BLaER1 treated with 17β-estradiol and CSF1 and Interleukin-3, amounts not matched to agents 10 nM and 100 nM (cell line): ENCODE data around the gene UXS1.
A peak's percentile ranks its signal among the peaks of the same experiment; 100 is the strongest.

Experiments
- H3K27ac ChIP-seq, 11 experiments: shearing (Covaris generic); formaldehyde crosslinking; 2 replicates each; pipeline ENCODE4 v1.8.1; 2022
- H3K27me3 ChIP-seq, 11 experiments: shearing (Covaris generic); formaldehyde crosslinking; 2 replicates each; pipeline ENCODE4 v1.8.1; 2022
- H3K36me3 ChIP-seq, 11 experiments: shearing (Covaris generic); formaldehyde crosslinking; 2 replicates each; pipeline ENCODE4 v1.8.1; 2022
- H3K4me1 ChIP-seq, 10 experiments: shearing (Covaris generic); formaldehyde crosslinking; 2 replicates each; pipeline ENCODE4 v1.8.1; 2022
- H3K4me2 ChIP-seq, 11 experiments: shearing (Covaris generic); formaldehyde crosslinking; 2 replicates each; pipeline ENCODE4 v1.8.1; 2022
- H3K4me3 ChIP-seq, 10 experiments: shearing (Covaris generic); formaldehyde crosslinking; 2 replicates each; pipeline ENCODE4 v1.8.1; 2022
- H3K9ac ChIP-seq, 11 experiments: shearing (Covaris generic); formaldehyde crosslinking; 2 replicates each; pipeline ENCODE4 v1.8.1; 2022
- H3K9me3 ChIP-seq, 11 experiments: shearing (Covaris generic); formaldehyde crosslinking; replicated peaks in 1 of 11; 2 replicates each; pipeline ENCODE4 v1.8.1; 2022
- H4K20me1 ChIP-seq, 11 experiments: shearing (Covaris generic); formaldehyde crosslinking; 2 replicates each; pipeline ENCODE4 v1.8.1; 2022
- Cebpa-rat ChIP-seq, 11 experiments: shearing (Covaris generic); IDR thresholded peaks; 2 replicates each; pipeline ENCODE4 v1.8.1; 2022

The UXS1 gene

GRCh38 chr2:106122157-106122556, 71.9 kb downstream of the UXS1 start:
- peaks cover 82 to 100% (median 98%) of the 10 kb centered on the region in 11 experiments for H3K36me3 ChIP-seq
- TF ChIP-seq Cebpa-rat (IDR thresholded peaks at IDR 0.05) = no peak

GRCh38 chr2:106120432-106120831, 73.7 kb downstream of the UXS1 start:
- Histone ChIP-seq H3K4me2 (no peak overlapping the region), H3K4me3 (no peak overlapping the region), H3K9ac (no peak overlapping the region), H3K27ac (no peak overlapping the region), H3K27me3 (no peaks in the 10 kb centered on the region), H3K9me3 (no peaks in the 10 kb centered on the region), H3K36me3 (peaks cover 78 to 100% (median 98%) of the 10 kb centered on the region in 11 experiments), H4K20me1 (peaks cover 0 to 87% (median 58%) of the 10 kb centered on the region in 11 experiments; a peak in 19 of 22 replicates), H3K4me1 (peaks cover under 1 to 10% (median 7%) of the 10 kb centered on the region in 10 experiments; a peak in 17 of 20 replicates)
- no peak for TF ChIP-seq Cebpa-rat (IDR thresholded peaks at IDR 0.05)

More at GRCh38 chr2:106122157-106122556, 71.9 kb downstream of the UXS1 start:
- no peak overlapping the region for H3K4me3 ChIP-seq
- H3K4me2 ChIP-seq = no peak overlapping the region
- no peaks in the 10 kb centered on the region for H3K9me3 ChIP-seq
- H4K20me1 ChIP-seq = peaks cover 0 to 87% (median 61%) of the 10 kb centered on the region in 11 experiments; a peak in 18 of 22 replicates
- peaks cover 0 to 8% (median 0%) of the 10 kb centered on the region in 10 experiments; a peak in 5 of 20 replicates for H3K4me1 ChIP-seq
- H3K27me3 ChIP-seq = no peaks in the 10 kb centered on the region
- H3K27ac ChIP-seq = no peak overlapping the region
- H3K9ac ChIP-seq = no peak overlapping the region

DNA sequence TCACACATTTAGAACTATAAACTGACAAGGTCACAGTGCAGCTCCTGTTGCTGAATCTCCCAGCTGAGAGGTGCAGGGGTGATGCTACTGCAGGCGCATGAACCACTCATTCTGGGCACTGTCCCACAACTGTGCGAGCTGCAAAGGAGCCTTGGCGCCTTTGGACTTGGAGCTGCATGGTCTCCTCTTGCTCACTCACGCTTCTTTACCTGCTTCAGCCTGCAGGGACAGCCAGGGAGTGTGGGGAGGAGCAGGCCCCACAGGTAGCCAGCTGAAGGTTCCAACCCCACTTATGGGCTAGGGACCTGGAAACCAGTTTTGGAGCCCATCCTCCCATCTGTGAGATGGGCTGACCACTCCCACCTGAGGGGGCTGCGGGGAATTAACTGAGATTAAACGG, 75.0 kb downstream of the UXS1 start:
- TF ChIP-seq Cebpa-rat (IDR thresholded peaks at IDR 0.05) = no peak
- H3K27ac ChIP-seq = no peak overlapping the region; a peak in 1 of 22 replicates
- no peak overlapping the region for H3K9ac ChIP-seq
- H3K4me3 ChIP-seq = no peak overlapping the region
- peaks cover 14 to 22% (median 17%) of the 10 kb centered on the region in 10 experiments for H3K4me1 ChIP-seq
- H3K9me3 ChIP-seq = no peaks in the 10 kb centered on the region
- no peak overlapping the region for H3K4me2 ChIP-seq
- peaks cover 65 to 100% (median 97%) of the 10 kb centered on the region in 11 experiments for H3K36me3 ChIP-seq
- H3K27me3 ChIP-seq = no peaks in the 10 kb centered on the region
- H4K20me1 ChIP-seq = peaks cover 0 to 88% (median 63%) of the 10 kb centered on the region in 11 experiments; a peak in 19 of 22 replicates

- Histone ChIP-seq H3K4me3 (no peak overlapping the region), H3K27ac (no peak overlapping the region), H3K36me3 (peaks cover 63 to 100% (median 97%) of the 10 kb centered on the region in 11 experiments), H4K20me1 (peaks cover 0 to 90% (median 68%) of the 10 kb centered on the region in 11 experiments; a peak in 19 of 22 replicates), H3K9ac (no peak overlapping the region), H3K4me2 (no peak overlapping the region), H3K27me3 (no peaks in the 10 kb centered on the region), H3K4me1 (peaks cover 14 to 23% (median 19%) of the 10 kb centered on the region in 10 experiments), H3K9me3 (no peaks in the 10 kb centered on the region)
- no peak for TF ChIP-seq Cebpa-rat (IDR thresholded peaks at IDR 0.05)
Observed at GRCh38 chr2:106117882-106118684, 76.0 kb downstream of the UXS1 start.

GRCh38 chr2:106117347-106117746, 76.8 kb downstream of the UXS1 start:
- H3K4me1 ChIP-seq = peaks cover 15 to 26% (median 20%) of the 10 kb centered on the region in 10 experiments

GRCh38 chr2:106116248-106116647, 77.9 kb downstream of the UXS1 start:
- peaks cover 16 to 36% (median 25%) of the 10 kb centered on the region in 10 experiments for H3K4me1 ChIP-seq
- no peak for TF ChIP-seq Cebpa-rat (IDR thresholded peaks at IDR 0.05)
- no peak overlapping the region for H3K27ac ChIP-seq
- peaks cover 61 to 100% (median 97%) of the 10 kb centered on the region in 11 experiments for H3K36me3 ChIP-seq
- no peak overlapping the region for H3K4me3 ChIP-seq
- H3K9ac ChIP-seq = no peak overlapping the region
- H3K27me3 ChIP-seq = no peaks in the 10 kb centered on the region
- peaks cover 0 to 94% (median 71%) of the 10 kb centered on the region in 11 experiments; a peak in 19 of 22 replicates for H4K20me1 ChIP-seq
- H3K9me3 ChIP-seq = no peaks in the 10 kb centered on the region
- H3K4me2 ChIP-seq = peak overlapping the region in 1 of 11 experiments; percentile 63; a peak in 2 of 22 replicates

More at GRCh38 chr2:106117347-106117746, 76.8 kb downstream of the UXS1 start:
- Histone ChIP-seq H3K9ac (no peak overlapping the region), H3K9me3 (no peaks in the 10 kb centered on the region), H4K20me1 (peaks cover 0 to 94% (median 71%) of the 10 kb centered on the region in 11 experiments; a peak in 19 of 22 replicates), H3K27ac (no peak overlapping the region), H3K27me3 (no peaks in the 10 kb centered on the region), H3K36me3 (peaks cover 61 to 100% (median 97%) of the 10 kb centered on the region in 11 experiments), H3K4me3 (no peak overlapping the region), H3K4me2 (no peak overlapping the region)
- no peak for TF ChIP-seq Cebpa-rat (IDR thresholded peaks at IDR 0.05)

- no peak overlapping the region for H3K9ac ChIP-seq
- H3K4me2 ChIP-seq = peak overlapping the region in 7 of 11 experiments; percentile 1 to 63 (median 48); a peak in 11 of 22 replicates
- H3K9me3 ChIP-seq = no peaks in the 10 kb centered on the region
- H3K4me3 ChIP-seq = no peak overlapping the region
- peaks cover 0 to 95% (median 75%) of the 10 kb centered on the region in 11 experiments; a peak in 19 of 22 replicates for H4K20me1 ChIP-seq
- H3K36me3 ChIP-seq = peaks cover 61 to 100% (median 97%) of the 10 kb centered on the region in 11 experiments
- H3K27me3 ChIP-seq = no peaks in the 10 kb centered on the region
- TF ChIP-seq Cebpa-rat (IDR thresholded peaks at IDR 0.05) = no peak
- peaks cover 16 to 41% (median 31%) of the 10 kb centered on the region in 10 experiments for H3K4me1 ChIP-seq
- H3K27ac ChIP-seq = peak overlapping the region in 1 of 11 experiments; percentile 52; a peak in 2 of 22 replicates
Observed at GRCh38 chr2:106115665-106116064, 78.4 kb downstream of the UXS1 start.

- H3K9me3 ChIP-seq = no peaks in the 10 kb centered on the region
- no peak overlapping the region for H3K4me3 ChIP-seq
- peaks cover 16 to 46% (median 35%) of the 10 kb centered on the region in 10 experiments for H3K4me1 ChIP-seq
- H3K9ac ChIP-seq = no peak overlapping the region
- H3K27ac ChIP-seq = peak overlapping the region in 6 of 11 experiments; percentile 8 to 52 (median 34); a peak in 6 of 22 replicates
- no peak for TF ChIP-seq Cebpa-rat (IDR thresholded peaks at IDR 0.05)
- peak overlapping the region in 7 of 11 experiments; percentile 1 to 63 (median 48); a peak in 11 of 22 replicates for H3K4me2 ChIP-seq
- H4K20me1 ChIP-seq = peaks cover 0 to 95% (median 72%) of the 10 kb centered on the region in 11 experiments; a peak in 19 of 22 replicates
- H3K27me3 ChIP-seq = no peaks in the 10 kb centered on the region
- peaks cover 61 to 100% (median 97%) of the 10 kb centered on the region in 11 experiments for H3K36me3 ChIP-seq
Observed at GRCh38 chr2:106115250-106115649, 78.9 kb downstream of the UXS1 start.

DNA sequence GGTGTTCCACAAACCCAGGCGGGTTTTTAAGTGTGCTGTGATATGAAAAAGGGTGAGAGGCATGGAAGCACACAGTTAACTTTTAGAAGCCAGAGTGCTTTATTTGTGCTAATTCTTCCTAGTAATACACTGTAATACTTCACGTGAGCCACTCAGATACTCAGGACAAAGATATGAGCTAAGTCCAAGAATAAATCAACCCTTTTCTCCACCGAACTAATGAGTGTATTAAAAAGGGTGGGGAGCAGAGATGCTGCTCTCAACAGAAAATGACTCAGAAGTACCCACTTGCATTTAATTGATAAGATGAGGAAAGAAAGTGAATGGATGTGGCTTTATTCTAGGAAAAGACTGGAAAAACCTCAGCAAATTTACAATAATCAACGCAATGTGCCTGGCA, 79.9 kb downstream of the UXS1 start:
- Histone ChIP-seq H3K4me1 (peaks cover 16 to 56% (median 43%) of the 10 kb centered on the region in 10 experiments), H3K36me3 (peaks cover 61 to 100% (median 96%) of the 10 kb centered on the region in 11 experiments), H4K20me1 (peaks cover 0 to 95% (median 62%) of the 10 kb centered on the region in 11 experiments; a peak in 19 of 22 replicates), H3K9ac (no peak overlapping the region), H3K4me3 (no peak overlapping the region), H3K9me3 (no peaks in the 10 kb centered on the region), H3K27me3 (no peaks in the 10 kb centered on the region), H3K27ac (peak overlapping the region in 2 of 11 experiments; percentile 10 to 15; a peak in 1 of 22 replicates), H3K4me2 (no peak overlapping the region)
- TF ChIP-seq Cebpa-rat (IDR thresholded peaks at IDR 0.05) = no peak
